ENCODE data around the gene PISD.

- TF ChIP-seq POLR2AphosphoS5 (IDR thresholded peaks at IDR 0.05; ENCODE audit: low read depth) (no peak), CTCF (IDR thresholded peaks at IDR 0.05; ENCODE audit: insufficient read depth, low read length) (no peak)
Observed at GRCh38 chr22:31629741-31630184, 32.3 kb downstream of the PISD start.

Data from HL-60 (cell line).